Epithelial cell of alveolus of lung (primary cell): Measurements from ENCODE around the gene RUVBL2. TPM values are rescaled to one million over a fixed set of nuclear protein-coding genes. Genes with fewer than 3 reads are reported as not detected.

Experiments used
- total RNA-seq: library from RNA; depleted of rRNA; stranded (reverse); fragments of >200 nt; gene quantifications from 2 replicates; pipeline ENCODE4 v1.2.1, GENCODE V29; 2015

Gene RUVBL2
- total RNA-seq, result 111 and 241 TPM in 2 replicates

DNA sequence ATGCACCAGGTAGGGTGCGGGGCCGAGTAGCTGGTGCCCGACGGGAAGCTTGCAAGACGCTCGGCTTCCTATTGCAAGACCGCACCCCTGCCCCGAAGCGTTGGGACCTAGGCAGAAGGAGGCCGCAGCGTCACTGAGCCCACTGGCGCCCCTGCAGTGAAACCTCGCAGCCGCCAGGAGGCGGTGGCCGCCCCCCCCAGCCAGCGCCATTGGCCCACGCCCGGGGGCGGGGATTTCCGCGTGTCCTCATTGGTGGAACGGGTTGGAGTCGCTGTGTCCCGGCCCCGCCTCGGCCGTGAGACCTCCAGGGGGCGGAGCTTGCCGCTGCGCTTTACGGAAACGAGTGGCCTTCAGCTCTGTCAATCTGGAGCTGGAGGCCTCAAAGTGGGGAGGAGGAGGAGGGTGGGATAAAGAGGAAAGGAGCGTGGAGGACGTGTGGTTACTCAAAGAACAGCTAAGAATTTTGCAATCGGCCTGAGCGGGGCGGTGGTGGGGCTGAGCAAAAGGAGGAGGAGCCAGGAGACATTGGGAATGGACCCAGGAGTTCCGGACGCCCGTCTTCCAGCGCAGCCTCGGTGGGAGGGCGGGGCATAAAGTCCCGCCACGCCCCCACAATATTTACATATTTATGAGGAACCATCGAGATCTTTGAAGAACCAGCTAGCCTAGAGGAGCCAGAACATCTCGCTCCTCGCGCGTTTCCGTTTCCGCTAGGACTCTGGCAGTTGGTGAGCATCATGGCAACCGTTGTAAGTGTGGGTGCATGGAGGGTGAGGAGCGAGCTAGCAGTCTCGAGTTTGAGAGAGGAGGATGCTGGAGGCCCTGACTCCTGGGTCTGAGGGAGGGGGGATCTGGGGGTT, at the start of gene RUVBL2, which contains the start of gene GYS1:
Gene RUVBL2, plus strand, starts transcription at position 713 of the 860 bp plus-strand sequence. Its CDS starts 25 bp downstream, at position 738.
Gene GYS1, minus strand, starts transcription at position 135 of the 860 bp plus-strand sequence. CDS start 197 bp downstream, outside the sequence.

DNA sequence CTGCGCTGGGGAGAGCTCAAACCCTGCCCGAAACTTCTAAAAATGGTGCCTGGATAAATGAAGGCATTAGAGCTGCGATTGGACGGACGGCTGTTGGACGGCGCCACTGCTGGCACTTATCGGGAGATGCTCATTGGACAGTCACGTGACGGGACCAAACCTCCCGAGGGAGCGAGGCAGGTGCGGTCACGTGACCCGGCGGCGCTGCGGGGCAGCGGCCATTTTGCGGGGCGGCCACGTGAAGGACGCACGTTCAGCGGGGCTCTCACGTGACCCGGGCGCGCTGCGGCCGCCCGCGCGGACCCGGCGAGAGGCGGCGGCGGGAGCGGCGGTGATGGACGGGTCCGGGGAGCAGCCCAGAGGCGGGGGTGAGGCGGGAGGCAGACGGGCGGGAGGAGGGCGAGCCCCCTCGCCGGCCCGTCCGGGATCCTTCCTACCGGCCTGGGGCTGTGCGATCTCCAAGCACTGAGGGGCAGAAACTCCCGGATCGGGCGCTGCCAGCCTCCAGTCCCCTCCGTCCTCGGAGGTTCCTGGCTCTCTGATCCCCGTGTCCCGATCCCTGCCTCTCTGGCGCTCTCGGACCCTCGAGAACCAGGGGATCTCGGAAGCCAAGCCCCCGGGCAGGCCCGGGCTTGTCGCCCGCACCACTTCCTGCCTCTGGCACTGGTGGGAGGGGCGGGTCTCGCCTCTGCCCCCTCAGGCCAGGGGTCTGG, 38.9 kb upstream of the RUVBL2 start, which contains the start of gene BAX:
Gene BAX, plus strand, starts transcription at position 281 of the 713 bp plus-strand sequence. Its CDS starts 54 bp downstream, at position 335.

DNA sequence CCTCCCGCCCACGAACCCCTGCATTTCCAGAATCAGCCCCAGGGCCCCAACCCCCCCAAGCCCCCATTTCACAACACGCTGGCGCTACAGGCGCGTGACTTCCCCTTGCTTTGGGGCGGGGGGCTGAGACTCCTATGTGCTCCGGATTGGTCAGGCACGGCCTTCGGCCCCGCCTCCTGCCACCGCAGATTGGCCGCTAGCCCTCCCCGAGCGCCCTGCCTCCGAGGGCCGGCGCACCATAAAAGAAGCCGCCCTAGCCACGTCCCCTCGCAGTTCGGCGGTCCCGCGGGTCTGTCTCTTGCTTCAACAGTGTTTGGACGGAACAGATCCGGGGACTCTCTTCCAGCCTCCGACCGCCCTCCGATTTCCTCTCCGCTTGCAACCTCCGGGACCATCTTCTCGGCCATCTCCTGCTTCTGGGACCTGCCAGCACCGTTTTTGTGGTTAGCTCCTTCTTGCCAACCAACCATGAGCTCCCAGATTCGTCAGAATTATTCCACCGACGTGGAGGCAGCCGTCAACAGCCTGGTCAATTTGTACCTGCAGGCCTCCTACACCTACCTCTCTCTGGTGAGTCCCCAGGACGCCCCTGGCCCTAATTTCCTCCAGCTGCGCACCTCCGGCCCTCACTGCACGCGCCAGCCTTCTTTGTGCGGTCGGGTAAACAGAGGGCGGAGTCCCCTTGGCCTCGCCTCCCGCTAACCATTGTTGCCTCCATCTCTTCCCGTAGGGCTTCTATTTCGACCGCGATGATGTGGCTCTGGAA, 28.5 kb upstream of the RUVBL2 start, which contains the start of gene FTL:
Gene FTL, plus strand, starts transcription at position 270 of the 766 bp plus-strand sequence. Its CDS starts 199 bp downstream, at position 469.

DNA sequence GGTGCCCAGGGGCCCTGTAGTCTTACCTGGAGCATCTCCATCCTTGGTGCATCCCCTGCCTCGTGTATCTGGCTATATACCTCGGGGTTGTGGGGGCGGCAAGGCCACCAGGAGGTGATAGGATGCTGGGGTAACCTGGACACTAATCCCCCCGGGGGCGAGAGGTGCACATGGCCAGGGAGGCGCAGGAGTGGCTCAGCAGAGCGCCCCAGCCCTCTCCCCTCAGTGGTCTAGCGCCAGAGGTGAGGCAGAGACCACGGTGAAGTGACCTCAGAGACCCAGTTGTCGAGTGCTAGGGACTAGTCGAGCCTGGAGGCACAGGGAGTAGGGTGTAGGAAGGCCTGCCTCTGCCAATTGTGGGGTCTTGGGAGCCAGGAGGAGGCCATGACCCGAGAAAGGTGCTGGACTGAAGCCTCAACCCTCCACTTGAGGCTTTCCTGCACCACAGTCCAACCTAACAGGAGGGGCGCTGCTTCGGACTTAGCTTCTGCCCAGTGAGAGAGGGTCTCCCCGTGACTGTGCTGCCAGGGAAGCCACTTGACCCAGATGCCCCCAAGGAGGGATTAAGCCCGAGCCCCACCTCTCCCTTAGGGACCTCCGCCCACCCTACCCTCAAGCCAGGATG, 23.5 kb downstream of the RUVBL2 start, which contains the start of gene LHB:
Gene LHB, minus strand, starts transcription at position 51 of the 625 bp plus-strand sequence. Its CDS starts 10 bp downstream, at position 41.

DNA sequence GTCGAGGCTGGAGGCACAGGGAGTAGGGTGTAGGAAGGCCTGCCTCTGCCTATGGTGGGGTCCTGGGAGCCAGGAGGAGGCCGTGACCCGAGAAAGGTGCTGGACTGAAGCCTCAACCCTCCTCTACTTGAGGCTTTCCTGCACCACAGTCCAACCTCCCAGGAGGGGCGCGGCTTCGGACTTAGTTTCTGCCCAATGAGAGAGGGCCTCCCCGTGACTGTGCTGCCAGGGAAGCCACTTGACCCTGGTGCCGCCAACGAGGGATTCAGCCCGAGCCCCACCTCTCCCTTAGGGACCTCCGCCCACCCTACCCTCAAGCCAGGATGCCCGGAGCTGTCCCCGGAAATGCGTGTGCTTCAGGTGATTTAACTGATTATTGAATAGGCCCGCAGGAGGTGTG, 30.5 kb downstream of the RUVBL2 start, which contains the start of gene CGB3:
Gene CGB3, minus strand, starts transcription at position 101 of the 400 bp plus-strand sequence. CDS start 362 bp downstream, outside the sequence.

DNA sequence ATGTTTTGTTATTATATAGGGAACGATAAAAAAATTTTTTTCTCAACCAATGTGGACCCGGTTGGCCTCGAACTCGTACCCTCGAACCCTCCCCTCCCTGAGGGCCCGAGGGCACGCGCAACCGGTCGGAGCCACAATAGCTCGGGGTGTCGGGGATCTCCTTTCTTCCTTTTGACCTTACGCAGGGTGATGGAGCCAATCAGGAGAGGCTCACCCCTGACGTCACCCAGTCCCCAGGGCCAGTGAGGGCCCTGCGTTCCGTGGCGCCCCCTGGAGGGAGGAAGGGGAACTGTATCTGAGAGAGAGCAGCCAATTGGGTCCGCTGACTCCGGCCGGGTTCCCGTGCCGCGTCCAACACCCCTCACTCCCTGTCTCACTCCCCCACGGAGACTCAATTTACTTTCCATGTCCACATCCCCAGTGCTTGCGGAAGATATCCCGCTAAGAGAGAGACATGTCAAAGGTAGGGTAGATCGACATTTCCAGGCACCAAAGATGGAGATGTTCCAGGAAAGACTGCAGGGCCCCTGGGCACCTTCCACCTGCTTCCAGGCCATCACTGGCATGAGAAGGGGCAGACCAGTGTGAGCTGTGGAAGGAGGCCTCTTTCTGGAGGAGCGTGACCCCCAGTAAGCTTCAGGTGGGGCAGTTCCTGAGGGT, 38.1 kb downstream of the RUVBL2 start, which contains the start of gene CGB2:
Gene CGB2, plus strand, starts transcription at position 249 of the 660 bp plus-strand sequence. Its CDS starts 206 bp downstream, at position 455.

DNA sequence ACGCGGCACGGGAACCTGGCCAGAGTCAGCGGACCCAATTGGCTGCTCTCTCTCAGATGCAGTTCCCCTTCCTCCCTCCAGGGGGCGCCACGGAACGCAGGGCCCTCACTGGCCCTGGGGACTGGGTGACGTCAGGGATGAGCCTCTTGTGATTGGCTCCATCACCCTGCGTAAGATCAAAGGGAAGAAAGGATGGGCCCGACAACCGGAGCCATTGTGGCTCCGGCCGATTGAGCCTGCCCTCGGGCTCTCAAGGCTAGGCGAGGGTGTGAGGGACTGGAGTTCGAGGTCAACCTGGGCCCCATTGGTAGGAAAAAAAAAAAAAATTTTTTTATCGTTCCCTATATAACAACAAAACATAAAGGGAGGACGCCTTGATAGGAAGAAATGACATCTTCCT, 43.1 kb downstream of the RUVBL2 start, which contains the start of gene CGB1:
Gene CGB1, minus strand, starts transcription at position 81 of the 400 bp plus-strand sequence. CDS start 184 bp downstream, outside the sequence.

DNA sequence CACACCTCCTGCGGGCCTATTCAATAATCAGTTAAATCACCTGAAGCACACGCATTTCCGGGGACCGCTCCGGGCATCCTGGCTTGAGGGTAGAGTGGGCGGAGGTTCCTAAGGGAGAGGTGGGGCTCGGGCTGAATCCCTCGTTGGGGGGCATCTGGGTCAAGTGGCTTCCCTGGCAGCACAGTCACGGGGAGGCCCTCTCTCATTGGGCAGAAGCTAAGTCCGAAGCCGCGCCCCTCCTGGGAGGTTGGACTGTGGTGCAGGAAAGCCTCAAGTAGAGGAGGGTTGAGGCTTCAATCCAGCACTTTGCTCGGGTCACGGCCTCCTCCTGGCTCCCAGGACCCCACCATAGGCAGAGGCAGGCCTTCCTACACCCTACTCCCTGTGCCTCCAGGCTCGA, 49.9 kb downstream of the RUVBL2 start, which contains the start of gene CGB5:
Gene CGB5, plus strand, starts transcription at position 301 of the 400 bp plus-strand sequence. CDS start 362 bp downstream, outside the sequence.

DNA sequence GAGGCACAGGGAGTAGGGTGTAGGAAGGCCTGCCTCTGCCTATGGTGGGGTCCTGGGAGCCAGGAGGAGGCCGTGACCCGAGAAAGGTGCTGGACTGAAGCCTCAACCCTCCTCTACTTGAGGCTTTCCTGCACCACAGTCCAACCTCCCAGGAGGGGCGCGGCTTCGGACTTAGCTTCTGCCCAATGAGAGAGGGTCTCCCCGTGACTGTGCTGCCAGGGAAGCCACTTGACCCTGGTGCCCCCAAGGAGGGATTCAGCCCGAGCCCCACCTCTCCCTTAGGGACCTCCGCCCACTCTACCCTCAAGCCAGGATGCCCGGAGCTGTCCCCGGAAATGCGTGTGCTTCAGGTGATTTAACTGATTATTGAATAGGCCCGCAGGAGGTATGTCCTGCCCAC, 55.3 kb downstream of the RUVBL2 start, which contains the start of gene CGB8:
Gene CGB8, minus strand, starts transcription at position 101 of the 400 bp plus-strand sequence. CDS start 372 bp downstream, outside the sequence.

DNA sequence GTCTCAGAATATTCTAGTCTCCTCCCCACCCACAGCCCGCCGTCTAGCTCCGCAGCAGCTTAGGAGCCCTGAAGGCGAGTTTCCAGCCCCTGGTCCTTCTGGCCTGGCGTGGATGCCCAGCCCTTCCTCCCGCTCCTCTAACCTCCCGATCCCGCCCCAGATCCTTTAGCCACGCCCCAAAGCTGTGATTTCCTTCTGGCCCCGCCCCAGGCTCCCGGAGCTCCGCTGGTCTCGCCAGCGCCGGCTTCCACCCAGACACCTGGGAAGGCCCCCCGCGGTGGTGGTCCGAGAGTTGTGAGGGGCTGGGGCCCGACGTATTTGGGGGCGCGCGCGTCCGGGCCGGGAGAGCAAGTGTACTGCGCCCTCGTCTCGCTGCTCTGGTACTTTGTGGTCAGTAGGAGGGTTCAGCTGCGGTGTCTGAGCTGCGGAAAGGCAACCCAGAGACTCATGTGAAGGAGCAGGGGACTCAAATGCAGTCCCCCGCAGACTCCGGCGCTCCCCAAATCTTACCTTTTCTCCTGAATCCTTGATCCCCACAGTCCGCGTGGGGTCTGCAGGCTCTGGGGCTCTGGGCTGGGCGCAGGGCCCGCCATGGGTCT, 64.0 kb downstream of the RUVBL2 start, which contains the start of gene CGB7:
Gene CGB7, minus strand, starts transcription at position 114 of the 599 bp plus-strand sequence. CDS start 2,374 bp downstream, outside the sequence.

DNA sequence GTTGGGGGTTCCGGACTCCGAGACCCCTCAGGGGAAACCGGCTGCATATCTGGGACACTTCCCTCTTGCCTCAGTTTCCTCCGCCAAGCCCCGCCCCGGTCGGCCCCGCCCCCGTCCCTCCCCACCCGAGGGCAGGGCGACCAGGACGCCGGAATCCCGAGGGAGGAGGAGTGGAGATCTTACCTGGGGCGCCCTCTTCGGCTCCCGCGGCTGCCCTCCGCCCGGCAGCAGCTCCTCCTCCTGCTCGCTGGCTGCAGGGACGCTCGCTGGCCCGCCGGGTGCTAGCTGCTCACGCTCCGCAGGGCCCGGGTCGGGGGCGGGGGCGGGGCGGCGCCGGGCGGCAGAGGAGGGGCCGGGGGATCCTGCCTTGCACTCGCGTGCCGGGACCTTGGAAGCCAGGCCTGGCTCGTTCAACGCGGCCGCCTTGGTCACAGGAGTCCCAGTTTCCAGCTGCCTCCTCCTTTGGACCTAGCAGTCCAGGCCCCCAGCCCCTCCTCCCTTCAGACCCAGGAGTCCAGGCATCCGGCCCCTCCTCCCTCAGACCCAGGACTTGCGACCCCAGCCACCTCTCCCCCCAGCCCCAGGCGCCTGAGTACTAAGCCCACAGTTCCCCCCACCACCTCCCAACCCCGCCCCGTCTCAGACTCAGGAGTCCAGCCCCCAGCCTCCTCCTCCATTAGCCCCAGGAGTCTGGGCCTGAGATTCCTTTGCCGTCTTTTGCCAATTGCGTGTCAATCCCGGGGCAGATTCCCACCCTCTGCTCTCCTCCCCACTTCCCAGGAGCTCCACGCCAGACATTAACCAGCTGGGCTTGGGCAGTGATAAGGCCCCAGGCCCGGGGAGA, 71.3 kb downstream of the RUVBL2 start, which contains the start of gene NTF4:
Gene NTF4, minus strand, starts transcription at position 51 of the 844 bp plus-strand sequence. CDS start 2,821 bp downstream, outside the sequence.

Other genes with a start within 250 kb of the RUVBL2 start
- 0.56 TPM in 1 of 2 replicates, not detected in the other for gene IZUMO1, start 247.0 kb upstream of the RUVBL2 start, total RNA-seq
- gene FUT1, start 241.2 kb upstream of the RUVBL2 start, total RNA-seq, result 0.39 TPM in 1 of 2 replicates, not detected in the other
- gene FGF21, start 238.4 kb upstream of the RUVBL2 start, total RNA-seq, result not detected in 2 replicates
- gene BCAT2, start 182.9 kb upstream of the RUVBL2 start, total RNA-seq, result 54.6 and 56.7 TPM in 2 replicates
- gene HSD17B14, start 157.4 kb upstream of the RUVBL2 start, total RNA-seq, result 4.0 and 4.6 TPM in 2 replicates
- 18.4 and 23.8 TPM in 2 replicates for gene PLEKHA4, start 125.3 kb upstream of the RUVBL2 start, total RNA-seq
- 34.5 and 39.9 TPM in 2 replicates for gene PPP1R15A, start 121.5 kb upstream of the RUVBL2 start, total RNA-seq
- not detected in 2 replicates for gene TULP2, start 95.1 kb upstream of the RUVBL2 start, total RNA-seq
- gene NUCB1, start 93.6 kb upstream of the RUVBL2 start, total RNA-seq, result 337 and 467 TPM in 2 replicates
- 0.16 TPM in 1 of 2 replicates, not detected in the other for gene DHDH, start 60.2 kb upstream of the RUVBL2 start, total RNA-seq
- gene BAX, start 39.0 kb upstream of the RUVBL2 start, total RNA-seq, result 111 and 161 TPM in 2 replicates
- 4,137 and 8,306 TPM in 2 replicates for gene FTL, start 28.6 kb upstream of the RUVBL2 start, total RNA-seq
- gene GYS1, start 578 bp upstream of the RUVBL2 start, total RNA-seq, result 47.3 and 78.4 TPM in 2 replicates
- gene LHB, start 23.2 kb downstream of the RUVBL2 start, total RNA-seq, result 0.52 and 1.2 TPM in 2 replicates
- 1.3 TPM in 1 of 2 replicates, not detected in the other for gene CGB3, start 30.4 kb downstream of the RUVBL2 start, total RNA-seq
- gene CGB2, start 38.0 kb downstream of the RUVBL2 start, total RNA-seq, result not detected in 2 replicates
- not detected in 2 replicates for gene CGB1, start 43.0 kb downstream of the RUVBL2 start, total RNA-seq
- gene CGB5, start 50.0 kb downstream of the RUVBL2 start, total RNA-seq, result 12.3 TPM in 1 of 2 replicates, not detected in the other
- gene CGB8, start 55.2 kb downstream of the RUVBL2 start, total RNA-seq, result 0.91 TPM in 1 of 2 replicates, not detected in the other
- gene CGB7, start 63.9 kb downstream of the RUVBL2 start, total RNA-seq, result 0.40 and 2.7 TPM in 2 replicates
- not detected in 2 replicates for gene NTF4, start 70.9 kb downstream of the RUVBL2 start, total RNA-seq
- not detected in 2 replicates for gene KCNA7, start 78.8 kb downstream of the RUVBL2 start, total RNA-seq
- gene SNRNP70, start 91.6 kb downstream of the RUVBL2 start, total RNA-seq, result 119 and 145 TPM in 2 replicates
- 3.1 and 7.0 TPM in 2 replicates for gene LIN7B, start 120.5 kb downstream of the RUVBL2 start, total RNA-seq
- 0.32 and 4.8 TPM in 2 replicates for gene C19orf73, start 125.3 kb downstream of the RUVBL2 start, total RNA-seq
- gene PPFIA3, start 125.7 kb downstream of the RUVBL2 start, total RNA-seq, result 2.1 and 8.9 TPM in 2 replicates
- gene HRC, start 161.5 kb downstream of the RUVBL2 start, total RNA-seq, result 0.32 TPM in 1 of 2 replicates, not detected in the other
- 12.0 and 12.8 TPM in 2 replicates for gene TRPM4, start 163.9 kb downstream of the RUVBL2 start, total RNA-seq